Femur (tissue), 1 donor: ENCODE data around the gene RFXANK.
"Not testable (repeated sequence)": the region's sequence is repeated elsewhere in the genome, so short reads cannot be mapped to it uniquely, and the experiment has no call there.

ENCODE experiments used
- DNase-seq: peaks from one replicate; pipeline ENCODE4 v3.0.0-alpha.2; 2017

The RFXANK gene

GRCh38 chr19:19207637-19208572 lies 15.8 kb downstream of the RFXANK start:
- no peak for DNase-seq

- DNase-seq = no peak
Measured at GRCh38 chr19:19209372-19209771, 17.3 kb downstream of the RFXANK start.

GRCh38 chr19:19211499-19212420 lies 19.7 kb downstream of the RFXANK start, which contains the start of gene NCAN:
Gene NCAN (plus strand): TSS chr19:19211958. CDS start chr19:19216954, 4,996 bp downstream.
- no peak for DNase-seq

GRCh38 chr19:19212916-19213315 lies 20.9 kb downstream of the RFXANK start:
- DNase-seq = no peak

- no peak for DNase-seq
Measured at GRCh38 chr19:19213426-19214158, 21.5 kb downstream of the RFXANK start.

- no peak for DNase-seq
Measured at GRCh38 chr19:19214159-19214490, 22.1 kb downstream of the RFXANK start.

- DNase-seq = peak; percentile 82
Measured at GRCh38 chr19:19214892-19215291, 22.8 kb downstream of the RFXANK start.

- DNase-seq = no peak
Measured at GRCh38 chr19:19215792-19216191, 23.7 kb downstream of the RFXANK start.

GRCh38 chr19:19217099-19217498 lies 25.0 kb downstream of the RFXANK start:
- DNase-seq = no peak

- DNase-seq = no peak
Measured at GRCh38 chr19:19218911-19219310, 26.9 kb downstream of the RFXANK start.

- not testable (repeated sequence) for DNase-seq
Measured at GRCh38 chr19:19221000-19221399, 28.9 kb downstream of the RFXANK start.

GRCh38 chr19:19223060-19223459 lies 31.0 kb downstream of the RFXANK start:
- no peak for DNase-seq

GRCh38 chr19:19223636-19224035 lies 31.6 kb downstream of the RFXANK start:
- DNase-seq = no peak

- no peak for DNase-seq
Measured at GRCh38 chr19:19224150-19224851, 32.2 kb downstream of the RFXANK start.

GRCh38 chr19:19224852-19225494 lies 32.9 kb downstream of the RFXANK start:
- peak; percentile 60 for DNase-seq

GRCh38 chr19:19226204-19226603 lies 34.1 kb downstream of the RFXANK start:
- DNase-seq = no peak

- DNase-seq = no peak
Measured at GRCh38 chr19:19226663-19227062, 34.6 kb downstream of the RFXANK start.

GRCh38 chr19:19227217-19227616 lies 35.2 kb downstream of the RFXANK start:
- DNase-seq = no peak

- no peak for DNase-seq
Measured at GRCh38 chr19:19229701-19230100, 37.6 kb downstream of the RFXANK start.

- DNase-seq = no peak
Measured at GRCh38 chr19:19230999-19231398, 38.9 kb downstream of the RFXANK start.

- DNase-seq = peak; percentile 39
Measured at GRCh38 chr19:19232261-19232721, 40.2 kb downstream of the RFXANK start.
